ENCODE measurements around the gene SH2D7.
A peak's percentile ranks its signal among the peaks of the same experiment; 100 is the strongest.

SH2D7 gene

GRCh38 chr15:78104566-78105475 is 12.5 kb downstream of the SH2D7 start:
- no peak for DNase-seq

- no peak for DNase-seq
Measured at GRCh38 chr15:78105476-78106241, 13.3 kb downstream of the SH2D7 start.

- DNase-seq = no peak
Measured at GRCh38 chr15:78107471-78107870, 15.1 kb downstream of the SH2D7 start.

GRCh38 chr15:78108300-78109084 is 16.1 kb downstream of the SH2D7 start:
- peak; percentile 57 to 82 for DNase-seq

GRCh38 chr15:78109156-78109555 is 16.8 kb downstream of the SH2D7 start:
- no peak for DNase-seq

- DNase-seq = no peak
Measured at GRCh38 chr15:78110096-78110495, 17.7 kb downstream of the SH2D7 start.

GRCh38 chr15:78110916-78111475 is 18.6 kb downstream of the SH2D7 start:
- no peak for DNase-seq

GRCh38 chr15:78111788-78112187 is 19.4 kb downstream of the SH2D7 start:
- no peak for DNase-seq

GRCh38 chr15:78112551-78112950 is 20.2 kb downstream of the SH2D7 start:
- no peak for DNase-seq

GRCh38 chr15:78120523-78120922 is 28.2 kb downstream of the SH2D7 start:
- no peak for DNase-seq

GRCh38 chr15:78125267-78125666 is 32.9 kb downstream of the SH2D7 start:
- DNase-seq = no peak

- DNase-seq = no peak
Measured at GRCh38 chr15:78127882-78128281, 35.5 kb downstream of the SH2D7 start.

- DNase-seq = no peak
Measured at GRCh38 chr15:78129077-78129750, 36.9 kb downstream of the SH2D7 start.

GRCh38 chr15:78129751-78130287 is 37.5 kb downstream of the SH2D7 start:
- DNase-seq = no peak

GRCh38 chr15:78130466-78131294 is 38.3 kb downstream of the SH2D7 start:
- DNase-seq = peak in 1 of 2 experiments; percentile 27

- DNase-seq = peak; percentile 35 to 57
Measured at GRCh38 chr15:78131295-78132061, 39.1 kb downstream of the SH2D7 start, which contains the start of gene CIB2. Gene CIB2 (minus strand): TSS chr15:78131445. CDS start chr15:78131215, 230 bp downstream.

GRCh38 chr15:78133801-78134200 is 41.4 kb downstream of the SH2D7 start:
- no peak for DNase-seq

- DNase-seq = no peak
Measured at GRCh38 chr15:78139578-78139977, 47.2 kb downstream of the SH2D7 start.

- DNase-seq = no peak
Measured at GRCh38 chr15:78140292-78140691, 47.9 kb downstream of the SH2D7 start.

GRCh38 chr15:78142332-78142731 is 50.0 kb downstream of the SH2D7 start:
- DNase-seq = no peak
